Activated CD4-positive, alpha-beta T cell treated with anti-CD3 and anti-CD28 coated beads, Interleukin-2, amount 10 ng/mL, durations not matched to agents 24 days and 14 days (primary cell): Measurements from ENCODE around the gene BTN2A1. TPM values are rescaled to one million over a fixed set of nuclear protein-coding genes. Genes with fewer than 3 reads are reported as not detected.
A peak's percentile ranks its signal among the peaks of the same experiment; 100 is the strongest.
"Not testable (repeated sequence)": the region's sequence is repeated elsewhere in the genome, so short reads cannot be mapped to it uniquely, and the experiment has no call there.

Experiments used
- DNase-seq: peaks from one replicate; pipeline ENCODE4 v3.0.0; 2022
- H3K27ac Mint-ChIP-seq: one replicate; pipeline ENCODE4 v1.8.0; 2022; ENCODE audit warnings: mild to moderate bottlenecking, mixed read lengths
- H3K27me3 Mint-ChIP-seq: one replicate; pipeline ENCODE4 v1.8.0; 2022; ENCODE audit warnings: mixed read lengths
- H3K36me3 Mint-ChIP-seq: one replicate; pipeline ENCODE4 v1.8.0; 2022; ENCODE audit warnings: low read depth, mild to moderate bottlenecking, mixed read lengths
- H3K4me1 Mint-ChIP-seq: one replicate; pipeline ENCODE4 v1.8.0; 2021; ENCODE audit warnings: mixed read lengths
- H3K4me3 Mint-ChIP-seq: one replicate; pipeline ENCODE4 v1.8.0; 2022; ENCODE audit warnings: mild to moderate bottlenecking, moderate library complexity, mixed read lengths
- H3K9me3 Mint-ChIP-seq: one replicate; pipeline ENCODE4 v1.8.0; 2021; ENCODE audit warnings: mixed read lengths
- intact Hi-C: fragments of 100-400 bp; cut with micrococcal nuclease; formaldehyde crosslinking; loops from one replicate; pipeline ENCODE4 v1.15.1; 2023
- total RNA-seq: library from RNA; stranded (reverse); gene quantifications from 2 replicates; pipeline ENCODE4 v1.2.3, GENCODE V29; 2022

BTN2A1 gene
- total RNA-seq, 1 donor from 2014 or later: 16.5 TPM

DNA sequence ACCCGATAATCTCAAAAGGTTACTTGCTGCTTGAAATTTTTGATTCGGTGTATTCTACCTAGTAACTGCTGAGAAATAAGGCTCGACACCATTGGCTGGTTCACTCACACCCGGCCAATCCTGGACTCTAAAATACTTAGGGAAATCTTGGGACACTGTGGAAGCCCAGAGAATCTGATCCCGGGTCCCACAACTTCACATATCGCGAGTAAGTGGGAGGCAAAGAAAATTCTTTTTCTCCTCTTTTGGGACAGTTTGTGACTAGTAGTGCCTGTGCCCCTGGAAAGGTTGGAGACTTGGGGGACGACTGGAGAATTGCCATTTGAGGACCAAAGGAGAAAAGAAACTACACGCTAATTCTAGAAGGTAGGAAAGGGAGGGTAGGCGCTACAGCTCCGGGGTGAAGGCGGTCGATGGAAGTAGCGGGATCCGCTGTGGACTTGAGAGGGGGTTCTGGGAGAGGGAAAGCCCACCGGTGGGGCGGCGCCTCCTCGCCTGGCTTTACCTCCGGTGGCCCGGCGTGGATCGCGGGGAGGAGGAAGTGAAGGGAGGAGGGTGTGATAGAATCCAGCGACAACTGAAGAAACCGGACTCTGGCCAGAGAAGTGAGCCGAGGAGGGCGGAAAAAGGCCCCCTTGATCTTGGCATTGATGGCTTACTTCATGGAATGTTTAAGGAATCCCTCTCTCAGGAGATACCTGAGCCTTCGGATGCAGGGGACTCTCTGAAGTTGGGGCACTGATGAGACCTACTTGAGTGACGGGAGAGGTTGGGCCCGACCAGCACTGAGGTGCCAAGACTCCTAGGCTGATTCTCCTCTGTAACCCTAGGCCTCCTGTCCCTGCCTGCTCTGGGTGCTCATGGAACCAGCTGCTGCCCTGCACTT is 36.3 kb upstream of the BTN2A1 start:
- peak; percentile 85 for DNase-seq
- peaks cover 13% of the 10 kb centered on the region for H3K9me3 Mint-ChIP-seq
- peaks cover 2% of the 10 kb centered on the region for H3K27me3 Mint-ChIP-seq
- H3K4me3 Mint-ChIP-seq: no peak overlapping the region
- H3K4me1 Mint-ChIP-seq: peaks cover 10% of the 10 kb centered on the region
- H3K36me3 Mint-ChIP-seq: peaks cover 19% of the 10 kb centered on the region
- intact Hi-C loops: loop anchor here (2.0 kb wide), 1 partner anchor 19 kb away; the partner anchor contains the start of gene BTN3A3
- no peak overlapping the region for H3K27ac Mint-ChIP-seq

DNA sequence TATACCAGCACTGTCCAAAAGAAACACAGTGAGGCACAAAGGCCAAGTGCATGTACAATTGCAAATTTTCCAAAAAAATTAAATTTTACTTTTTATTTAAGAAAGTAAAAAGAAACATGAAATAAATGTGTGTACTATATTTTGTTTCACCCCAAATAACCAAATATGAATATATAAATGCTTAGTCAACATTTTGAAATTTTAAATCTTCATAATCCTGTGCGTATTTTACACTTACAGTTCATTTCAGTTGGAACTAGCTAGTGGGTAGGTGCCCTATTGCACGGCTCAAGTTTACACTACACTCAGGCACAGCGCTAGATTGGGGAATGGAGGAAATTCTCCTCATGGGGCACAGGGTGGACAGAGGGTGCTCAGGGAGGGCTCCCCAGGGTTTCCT is 35.4 kb upstream of the BTN2A1 start:
- Mint-ChIP-seq H3K9me3 (peaks cover 9% of the 10 kb centered on the region), H3K27me3 (peaks cover 2% of the 10 kb centered on the region), H3K27ac (no peak overlapping the region), H3K36me3 (peaks cover 18% of the 10 kb centered on the region), H3K4me1 (peaks cover 16% of the 10 kb centered on the region), H3K4me3 (no peak overlapping the region)
- intact Hi-C loops: no loop called here
- no peak for DNase-seq

DNA sequence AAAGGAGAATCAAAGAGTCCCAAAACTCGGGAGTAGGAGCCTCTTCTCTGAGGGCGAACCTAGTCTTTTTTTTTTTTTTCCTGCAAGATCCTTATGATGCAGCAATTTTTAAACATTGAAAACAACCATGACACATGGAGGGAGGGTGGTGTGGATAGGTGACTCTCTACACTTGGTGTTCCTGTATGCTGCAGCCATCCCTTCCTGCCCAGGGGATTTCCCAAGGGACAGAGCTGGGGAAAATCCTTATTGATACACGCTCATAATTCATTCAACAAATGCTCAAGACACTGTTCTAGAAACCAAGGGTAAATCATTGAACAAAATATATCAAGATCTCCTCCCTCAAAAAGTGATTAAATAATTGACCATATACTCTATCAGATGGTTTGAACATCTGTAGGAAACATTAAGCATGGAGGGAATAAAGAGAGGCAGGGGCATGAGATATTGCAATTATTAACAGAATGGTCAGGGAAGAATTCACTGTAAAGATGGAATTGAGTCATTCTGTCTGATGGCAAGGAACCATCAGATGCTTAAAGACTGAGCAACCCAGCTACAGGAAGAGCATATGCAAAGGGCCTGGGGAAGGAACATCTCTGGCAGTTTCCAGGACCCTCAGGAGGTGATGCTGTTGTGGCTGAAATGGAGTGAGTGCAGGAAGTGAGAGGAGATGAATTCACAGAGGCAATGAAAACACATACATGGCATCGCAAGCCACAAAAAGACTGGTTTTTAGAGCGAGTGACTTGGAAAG is 30.9 kb upstream of the BTN2A1 start:
- Mint-ChIP-seq H3K4me1 (peaks cover 15% of the 10 kb centered on the region), H3K9me3 (peaks cover 4% of the 10 kb centered on the region), H3K4me3 (no peak overlapping the region), H3K27ac (no peak overlapping the region), H3K36me3 (peaks cover 33% of the 10 kb centered on the region), H3K27me3 (peaks cover 2% of the 10 kb centered on the region)
- no peak for DNase-seq
- intact Hi-C loops: no loop called here

DNA sequence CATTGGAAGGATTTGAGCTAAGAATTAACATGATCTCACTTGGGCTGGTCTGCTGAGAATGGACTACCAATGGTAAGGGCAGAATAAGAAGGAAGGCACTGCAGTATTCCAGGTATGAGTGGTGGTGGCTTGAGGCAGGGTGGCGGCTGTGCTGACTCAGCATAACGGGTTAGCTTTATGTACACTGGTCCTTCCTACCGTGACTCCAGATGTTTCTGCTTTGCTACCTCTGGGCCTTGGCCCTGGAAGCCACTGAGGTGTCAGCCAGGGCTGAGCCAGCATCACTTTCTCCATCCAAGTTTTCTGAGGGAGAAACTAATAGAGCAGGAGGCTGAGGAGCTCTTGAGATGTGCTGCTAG is 30.3 kb upstream of the BTN2A1 start:
- intact Hi-C loops: no loop called here
- no peak overlapping the region for H3K4me3 Mint-ChIP-seq
- DNase-seq: no peak
- H3K9me3 Mint-ChIP-seq: peaks cover 4% of the 10 kb centered on the region
- no peak overlapping the region for H3K27ac Mint-ChIP-seq
- H3K27me3 Mint-ChIP-seq: peaks cover 2% of the 10 kb centered on the region
- H3K4me1 Mint-ChIP-seq: peaks cover 13% of the 10 kb centered on the region
- peaks cover 34% of the 10 kb centered on the region for H3K36me3 Mint-ChIP-seq

DNA sequence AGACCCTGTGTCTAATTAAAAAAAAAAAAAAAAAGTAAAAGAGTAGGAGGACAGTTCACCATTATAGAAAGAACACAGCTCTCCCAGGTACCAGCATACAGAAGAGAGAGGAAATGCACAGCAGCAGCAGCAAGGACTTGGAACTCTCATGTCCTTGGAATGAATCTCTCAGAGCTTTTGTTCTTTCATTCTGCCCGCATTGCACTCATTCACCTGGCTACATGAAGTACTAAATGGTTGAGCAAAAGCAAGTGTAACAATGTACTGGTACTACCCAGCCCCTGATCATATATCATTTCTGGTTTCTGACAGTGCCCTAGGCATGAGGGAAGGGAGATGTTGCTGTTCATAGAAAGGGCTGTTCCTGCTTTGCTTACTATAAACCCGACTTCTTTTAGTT is 29.5 kb upstream of the BTN2A1 start:
- H3K27me3 Mint-ChIP-seq: no peaks in the 10 kb centered on the region
- no peak overlapping the region for H3K27ac Mint-ChIP-seq
- DNase-seq: no peak
- intact Hi-C loops: no loop called here
- H3K9me3 Mint-ChIP-seq: peaks cover 4% of the 10 kb centered on the region
- peaks cover 10% of the 10 kb centered on the region for H3K4me1 Mint-ChIP-seq
- peaks cover 32% of the 10 kb centered on the region for H3K36me3 Mint-ChIP-seq
- H3K4me3 Mint-ChIP-seq: no peak overlapping the region

DNA sequence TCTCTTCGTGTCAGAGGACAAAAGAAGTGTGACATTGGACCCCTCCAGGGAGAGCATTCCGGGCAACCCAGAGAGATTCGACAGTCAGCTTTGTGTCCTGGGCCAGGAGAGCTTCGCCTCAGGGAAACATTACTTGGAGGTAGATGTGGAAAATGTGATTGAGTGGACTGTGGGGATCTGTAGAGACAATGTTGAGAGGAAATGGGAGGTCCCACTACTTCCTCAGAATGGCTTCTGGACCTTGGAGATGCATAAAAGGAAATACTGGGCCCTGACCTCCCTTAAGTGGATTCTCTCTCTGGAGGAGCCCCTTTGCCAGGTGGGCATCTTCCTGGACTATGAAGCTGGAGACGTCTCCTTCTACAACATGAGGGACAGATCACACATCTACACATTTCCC is 27.0 kb upstream of the BTN2A1 start:
- H3K4me3 Mint-ChIP-seq: no peak overlapping the region
- H3K27me3 Mint-ChIP-seq: no peaks in the 10 kb centered on the region
- H3K9me3 Mint-ChIP-seq: peaks cover 14% of the 10 kb centered on the region
- H3K4me1 Mint-ChIP-seq: peaks cover 9% of the 10 kb centered on the region
- peaks cover 41% of the 10 kb centered on the region for H3K36me3 Mint-ChIP-seq
- intact Hi-C loops: no loop called here
- no peak overlapping the region for H3K27ac Mint-ChIP-seq
- no peak for DNase-seq

DNA sequence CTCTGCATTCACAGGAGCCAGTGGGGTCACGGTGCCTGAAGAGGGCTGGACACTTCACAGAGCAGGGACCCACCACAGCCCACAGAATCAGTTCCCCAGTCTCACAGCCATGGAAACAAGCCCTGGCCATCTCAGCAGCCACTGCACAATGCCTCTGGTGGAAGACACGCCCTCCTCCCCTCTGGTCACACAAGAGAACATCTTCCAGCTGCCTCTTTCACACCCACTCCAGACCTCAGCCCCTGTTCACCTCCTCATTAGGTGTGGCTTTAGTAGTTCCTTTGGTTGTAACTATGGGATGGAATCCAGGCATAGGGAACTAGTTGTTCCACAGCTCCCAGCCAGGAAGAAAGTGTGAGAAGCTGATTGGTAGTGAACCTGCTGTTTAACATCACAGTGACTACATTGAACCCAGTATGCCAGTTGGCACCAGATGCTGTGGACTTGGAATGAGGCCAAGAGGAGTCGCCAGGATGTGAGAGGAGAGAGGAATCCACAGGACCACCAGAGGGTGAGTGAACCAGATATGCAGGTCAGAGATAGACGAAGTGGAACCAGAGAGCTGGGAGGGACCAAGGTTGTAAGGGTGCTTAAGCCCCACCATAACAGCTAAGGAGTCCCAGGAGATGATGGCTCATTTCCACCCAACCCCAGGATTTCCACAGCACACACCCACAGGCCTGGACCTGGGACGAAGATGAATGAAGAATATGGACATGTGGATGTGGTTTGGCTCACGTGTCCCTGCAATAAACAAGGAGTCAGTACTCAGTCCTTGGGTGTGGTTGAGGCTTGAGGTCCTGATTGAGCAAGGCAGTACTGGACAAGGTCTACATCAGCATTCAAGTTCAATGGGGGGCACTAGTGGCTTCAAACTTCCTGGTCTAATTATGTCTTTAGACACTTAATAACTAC is 26.2 kb upstream of the BTN2A1 start:
- peaks cover 19% of the 10 kb centered on the region for H3K9me3 Mint-ChIP-seq
- no peaks in the 10 kb centered on the region for H3K27me3 Mint-ChIP-seq
- peaks cover 38% of the 10 kb centered on the region for H3K36me3 Mint-ChIP-seq
- intact Hi-C loops: no loop called here
- no peak overlapping the region for H3K27ac Mint-ChIP-seq
- peaks cover 7% of the 10 kb centered on the region for H3K4me1 Mint-ChIP-seq
- no peak for DNase-seq
- no peak overlapping the region for H3K4me3 Mint-ChIP-seq

DNA sequence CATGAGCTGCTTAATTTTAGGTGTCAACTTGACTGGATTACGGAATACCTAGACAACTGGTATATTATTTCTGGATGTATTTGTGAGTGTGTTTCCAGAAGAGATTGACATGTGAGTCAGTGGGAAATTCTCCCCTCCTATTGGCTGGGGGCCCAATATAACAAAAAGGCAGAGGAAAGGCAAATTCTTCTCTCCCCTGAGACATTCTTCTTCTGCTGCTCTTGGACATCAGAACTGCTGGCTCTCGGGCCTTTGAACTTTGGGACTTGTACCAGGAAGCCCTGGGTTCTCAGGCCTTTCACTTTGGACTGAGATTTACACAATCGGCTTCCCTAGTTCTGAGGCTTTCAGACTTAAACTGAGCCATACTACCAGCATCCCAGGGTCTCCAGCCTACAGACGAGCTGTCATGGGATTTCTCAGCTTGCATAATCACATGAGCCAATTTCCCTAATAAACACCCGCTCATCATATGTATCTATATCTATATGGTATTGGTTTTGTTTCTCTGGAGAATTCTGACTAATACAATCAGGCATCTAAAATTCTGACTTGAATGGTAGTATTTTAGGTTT is 25.0 kb upstream of the BTN2A1 start:
- intact Hi-C loops: no loop called here
- Mint-ChIP-seq H3K27ac (no peak overlapping the region), H3K27me3 (no peaks in the 10 kb centered on the region), H3K4me1 (no peaks in the 10 kb centered on the region), H3K9me3 (peaks cover 21% of the 10 kb centered on the region), H3K36me3 (peaks cover 30% of the 10 kb centered on the region), H3K4me3 (no peak overlapping the region)
- DNase-seq: no peak

DNA sequence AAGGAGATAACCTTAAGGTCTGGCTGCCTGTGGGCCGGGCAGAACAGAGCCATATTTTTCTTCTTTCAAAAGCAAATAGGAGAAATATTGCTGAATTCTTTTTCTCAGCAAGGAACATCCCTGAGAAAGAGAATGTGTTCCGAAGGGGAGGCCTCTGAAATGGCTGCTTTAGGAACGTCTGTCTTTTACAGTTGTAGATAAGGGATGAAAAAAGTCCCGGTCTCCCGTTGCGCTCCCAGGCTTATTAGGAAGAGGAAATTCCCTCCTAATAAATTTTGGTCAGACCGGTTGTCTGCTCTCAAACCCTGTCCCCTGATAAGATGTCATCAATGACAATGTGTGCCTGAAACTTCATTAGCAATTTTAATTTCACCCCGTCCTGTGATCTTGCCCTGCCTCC is 24.1 kb upstream of the BTN2A1 start:
- intact Hi-C loops, H3K27me3 Mint-ChIP-seq, H3K27ac Mint-ChIP-seq, H3K4me3 Mint-ChIP-seq, H3K4me1 Mint-ChIP-seq, DNase-seq: not testable (repeated sequence)
- peaks cover 21% of the 10 kb centered on the region for H3K9me3 Mint-ChIP-seq
- H3K36me3 Mint-ChIP-seq: peaks cover 25% of the 10 kb centered on the region

DNA sequence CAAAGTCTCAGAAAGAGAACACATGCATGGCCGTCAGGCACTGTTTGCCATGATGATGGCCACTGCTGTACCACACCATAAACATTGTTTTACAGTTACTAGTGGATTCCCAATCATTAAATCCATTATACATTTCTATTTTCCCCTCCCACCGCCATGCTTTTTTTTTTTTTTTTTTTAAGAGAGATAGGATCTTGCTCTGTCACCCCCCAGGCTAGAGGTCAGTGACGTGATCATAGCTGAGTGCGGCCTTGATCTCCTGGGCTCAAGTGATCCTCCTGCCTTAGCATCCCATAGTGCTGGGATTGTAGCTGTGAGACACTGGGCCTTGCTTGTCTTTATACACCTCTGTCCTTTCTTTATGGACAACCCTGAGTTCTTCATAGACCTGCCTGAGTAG is 21.7 kb upstream of the BTN2A1 start:
- intact Hi-C loops: no loop called here
- Mint-ChIP-seq H3K4me1 (peaks cover 17% of the 10 kb centered on the region), H3K4me3 (no peak overlapping the region), H3K9me3 (peaks cover 21% of the 10 kb centered on the region), H3K27ac (no peak overlapping the region), H3K27me3 (no peaks in the 10 kb centered on the region), H3K36me3 (peaks cover 24% of the 10 kb centered on the region)
- no peak for DNase-seq

DNA sequence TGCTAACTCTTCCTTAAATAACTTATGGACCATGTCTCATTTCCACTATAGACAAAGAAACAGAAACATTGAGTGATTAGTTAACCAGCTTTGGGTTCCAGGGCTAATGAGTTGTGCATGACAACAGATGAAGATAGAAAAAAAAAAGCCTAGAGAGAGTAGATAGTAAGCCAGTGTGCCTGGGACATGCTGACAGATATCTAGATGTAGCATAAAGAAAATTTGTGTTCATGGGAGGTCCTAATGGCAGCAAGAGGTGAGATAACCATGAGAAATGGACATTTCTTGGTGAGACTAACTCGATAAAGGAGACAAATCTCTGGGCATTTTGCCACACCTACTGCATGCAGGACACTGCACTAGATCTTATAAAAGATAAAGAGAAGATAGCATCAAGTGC is 20.2 kb upstream of the BTN2A1 start:
- Mint-ChIP-seq H3K36me3 (peaks cover 18% of the 10 kb centered on the region), H3K4me3 (no peak overlapping the region), H3K27me3 (no peaks in the 10 kb centered on the region), H3K4me1 (peaks cover 26% of the 10 kb centered on the region), H3K27ac (no peak overlapping the region), H3K9me3 (peaks cover 17% of the 10 kb centered on the region)
- DNase-seq: no peak
- intact Hi-C loops: no loop called here

DNA sequence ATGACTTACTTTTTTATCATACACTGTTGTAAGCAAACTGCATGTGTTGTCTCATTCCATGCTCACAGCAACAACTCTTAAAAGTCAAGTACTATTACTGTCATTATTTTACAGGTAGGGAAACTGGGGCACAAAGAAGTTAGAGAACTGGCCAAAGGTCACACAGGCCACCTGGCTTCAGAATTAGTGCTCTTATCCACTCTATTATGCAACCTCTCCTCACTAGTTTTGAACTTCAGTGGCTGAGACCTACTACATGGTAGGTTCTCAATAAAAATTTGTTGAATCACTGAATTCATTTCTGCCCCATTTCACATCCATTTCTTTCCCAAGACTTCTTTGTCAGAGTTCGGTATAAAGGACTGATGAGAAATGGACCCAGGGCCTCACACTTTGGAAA is 19.8 kb upstream of the BTN2A1 start:
- no peak overlapping the region for H3K4me3 Mint-ChIP-seq
- no peaks in the 10 kb centered on the region for H3K27me3 Mint-ChIP-seq
- intact Hi-C loops: no loop called here
- peaks cover 27% of the 10 kb centered on the region for H3K4me1 Mint-ChIP-seq
- H3K27ac Mint-ChIP-seq: no peak overlapping the region
- DNase-seq: no peak
- H3K9me3 Mint-ChIP-seq: peaks cover 17% of the 10 kb centered on the region
- H3K36me3 Mint-ChIP-seq: peaks cover 21% of the 10 kb centered on the region
